ENCODE data around the gene PCBP3.
"Not testable (repeated sequence)": the region's sequence is repeated elsewhere in the genome, so short reads cannot be mapped to it uniquely, and the experiment has no call there.

PCBP3 gene

DNA sequence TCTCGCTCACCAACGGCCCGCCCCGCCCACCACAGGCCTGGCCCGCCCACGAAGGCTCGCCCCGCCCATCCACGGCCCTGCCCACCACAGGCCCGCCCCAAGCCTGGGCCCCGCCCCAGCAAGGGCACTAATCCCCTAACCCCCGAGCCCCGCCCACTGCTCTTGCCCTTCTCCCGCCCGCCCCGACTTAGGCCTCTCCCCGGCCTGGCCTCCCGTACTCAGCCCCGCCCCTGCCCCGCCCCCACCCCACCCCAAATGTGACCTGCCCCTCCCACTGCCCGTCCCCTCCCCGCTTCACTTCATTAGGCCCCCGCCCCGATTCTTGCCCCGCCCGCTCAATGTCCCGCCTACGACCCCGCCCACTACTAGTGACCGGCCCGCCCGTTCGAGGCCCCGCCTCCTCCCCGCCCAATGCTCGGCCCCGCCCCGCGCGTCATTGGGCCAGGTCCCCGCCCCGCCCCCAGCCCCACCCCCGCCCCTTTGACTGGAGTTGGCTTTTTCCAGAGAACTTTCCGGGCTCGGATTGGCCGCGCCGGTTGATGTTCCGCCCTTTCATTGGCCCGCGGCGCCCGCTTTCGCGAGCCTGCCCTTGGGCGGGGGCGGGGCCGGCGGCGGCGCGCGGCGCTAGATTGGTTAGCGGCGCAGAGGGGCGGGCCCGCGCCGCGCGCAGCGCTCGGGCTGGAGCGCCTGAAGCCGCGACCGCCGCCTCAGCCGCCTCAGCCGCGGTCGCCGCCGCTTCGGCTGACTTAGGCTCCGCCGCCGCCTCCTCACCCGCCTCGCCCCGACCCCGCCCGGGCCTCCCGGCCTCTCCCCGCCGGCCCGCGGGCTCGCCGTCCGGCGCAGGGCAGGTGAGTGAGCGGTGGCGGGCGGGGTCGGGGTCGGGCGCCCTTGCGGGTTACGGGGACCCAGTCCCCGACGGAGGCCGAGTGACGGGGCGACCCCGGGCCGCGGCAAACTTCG, at the start of gene PCBP3:
Gene PCBP3 (plus strand): TSS at position 705 of the 960 bp plus-strand sequence. CDS start 206,361 bp downstream, outside the sequence.
- peak; percentile 86 to 92 for DNase-seq (ENCODE audit: low read depth in 2 of 2)

- no peak for DNase-seq (ENCODE audit: low read depth in 2 of 2)
Observed at GRCh38 chr21:45594721-45595489, 48.6 kb upstream of the PCBP3 start.

DNA sequence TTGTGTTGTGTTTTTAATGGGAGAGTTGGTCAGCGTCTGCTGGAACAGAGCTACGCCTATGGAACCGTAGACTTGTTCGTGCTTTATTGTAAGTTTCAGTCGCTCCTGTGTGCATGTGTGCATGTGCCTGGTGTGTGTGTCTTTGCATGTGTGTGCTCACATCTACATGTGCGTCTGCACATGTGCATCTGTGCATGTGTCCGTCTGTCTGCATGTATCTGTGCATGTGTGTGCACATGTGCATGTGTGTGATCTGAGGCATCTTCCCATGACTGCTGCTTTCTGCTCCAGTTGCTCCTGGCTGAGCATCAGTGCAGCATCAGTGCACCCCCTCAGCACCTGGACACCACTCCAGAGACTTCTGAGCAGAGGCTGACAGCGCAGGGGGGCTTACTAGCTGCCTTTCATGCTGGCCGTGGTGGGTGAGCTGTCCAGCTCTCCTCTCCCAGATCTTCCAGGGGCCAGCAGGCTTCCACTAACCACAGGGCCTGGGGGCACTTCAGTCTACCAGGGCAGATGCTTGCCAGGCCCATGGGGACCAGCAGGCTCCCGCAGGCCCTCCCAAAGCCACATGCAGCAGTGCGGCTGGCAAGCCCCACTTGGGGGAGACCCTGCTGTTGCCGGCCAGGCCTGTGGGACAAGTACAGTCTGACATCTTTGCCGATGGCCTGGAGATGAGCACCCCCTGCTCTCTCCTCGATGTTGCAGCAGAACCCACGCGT, 47.8 kb upstream of the PCBP3 start:
- DNase-seq (ENCODE audit: low read depth in 2 of 2) = no peak

GRCh38 chr21:45596704-45597318, 46.7 kb upstream of the PCBP3 start:
- peak; percentile 61 to 65 for DNase-seq (ENCODE audit: low read depth in 2 of 2)

DNA sequence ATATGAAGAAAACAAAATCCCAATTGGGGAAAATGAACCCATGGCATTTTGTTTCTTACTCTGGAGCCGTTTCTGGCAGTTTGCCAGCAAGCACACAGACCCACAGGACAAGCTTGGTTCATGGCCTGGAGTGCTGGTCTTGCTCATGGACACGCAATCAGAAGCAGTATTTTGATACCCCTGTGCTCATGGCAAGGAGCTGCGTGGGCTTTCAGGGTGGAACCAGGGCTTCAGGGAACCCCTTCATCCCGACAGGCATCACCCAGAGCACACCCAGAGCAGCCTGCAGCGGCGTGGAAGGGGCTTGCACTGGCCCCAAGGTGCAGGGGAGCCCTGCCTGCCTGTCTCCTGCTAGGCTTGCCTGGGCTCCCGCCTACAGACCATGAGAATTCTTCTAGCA, 45.4 kb upstream of the PCBP3 start:
- DNase-seq (ENCODE audit: low read depth in 2 of 2) = no peak

- DNase-seq (ENCODE audit: low read depth in 2 of 2) = no peak
Observed at GRCh38 chr21:45598666-45599065, 44.9 kb upstream of the PCBP3 start.

DNA sequence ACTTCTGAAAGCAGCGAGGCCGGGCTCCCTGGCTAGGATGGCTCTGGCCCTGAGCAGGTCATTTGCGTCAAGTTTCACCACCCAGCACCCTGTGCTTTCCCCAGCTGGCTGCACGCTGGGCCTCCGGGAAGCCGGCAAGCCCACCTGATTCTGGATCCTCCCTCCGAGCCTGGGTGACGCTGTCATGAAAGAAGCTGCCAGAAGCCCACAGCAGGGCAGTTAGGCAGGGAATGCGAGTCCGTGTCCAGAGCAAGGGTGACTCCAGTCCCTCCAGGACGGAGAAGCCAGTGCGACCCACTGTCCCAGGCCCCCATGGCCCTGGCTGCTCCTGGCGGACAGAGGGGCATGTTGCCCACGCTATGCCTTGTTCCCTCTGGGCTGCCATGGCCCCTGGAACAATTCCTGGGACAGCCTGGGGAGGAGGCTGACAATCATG, 44.4 kb upstream of the PCBP3 start:
- no peak for DNase-seq (ENCODE audit: low read depth in 2 of 2)

GRCh38 chr21:45600248-45600647, 43.3 kb upstream of the PCBP3 start:
- no peak for DNase-seq (ENCODE audit: low read depth in 2 of 2)

GRCh38 chr21:45601551-45601950, 42.0 kb upstream of the PCBP3 start:
- no peak for DNase-seq (ENCODE audit: low read depth in 2 of 2)

- DNase-seq (ENCODE audit: low read depth in 2 of 2) = no peak
Observed at GRCh38 chr21:45602106-45602505, 41.4 kb upstream of the PCBP3 start.

DNA sequence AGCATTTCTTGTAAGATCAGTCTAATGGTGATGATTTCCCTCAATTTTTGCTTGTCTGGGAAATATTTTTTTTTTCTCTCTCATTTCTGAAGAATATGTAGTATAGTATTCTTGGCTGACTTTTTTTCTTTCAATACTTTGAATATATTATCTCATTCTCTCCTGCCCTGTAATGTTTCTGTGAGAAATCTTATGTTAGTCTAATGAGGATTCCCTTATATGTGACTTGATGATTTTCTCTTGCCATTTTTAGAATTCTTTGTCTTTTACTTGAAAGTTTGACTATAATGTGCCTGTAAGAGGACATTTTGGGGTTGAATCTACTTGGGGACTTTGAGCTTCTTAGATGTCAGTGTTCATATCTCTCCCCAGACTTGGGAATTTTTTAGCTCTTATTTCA, 40.0 kb upstream of the PCBP3 start:
- no peak for DNase-seq (ENCODE audit: low read depth in 2 of 2)

GRCh38 chr21:45604681-45605080, 38.8 kb upstream of the PCBP3 start:
- DNase-seq (ENCODE audit: low read depth in 2 of 2) = not testable (repeated sequence)

DNA sequence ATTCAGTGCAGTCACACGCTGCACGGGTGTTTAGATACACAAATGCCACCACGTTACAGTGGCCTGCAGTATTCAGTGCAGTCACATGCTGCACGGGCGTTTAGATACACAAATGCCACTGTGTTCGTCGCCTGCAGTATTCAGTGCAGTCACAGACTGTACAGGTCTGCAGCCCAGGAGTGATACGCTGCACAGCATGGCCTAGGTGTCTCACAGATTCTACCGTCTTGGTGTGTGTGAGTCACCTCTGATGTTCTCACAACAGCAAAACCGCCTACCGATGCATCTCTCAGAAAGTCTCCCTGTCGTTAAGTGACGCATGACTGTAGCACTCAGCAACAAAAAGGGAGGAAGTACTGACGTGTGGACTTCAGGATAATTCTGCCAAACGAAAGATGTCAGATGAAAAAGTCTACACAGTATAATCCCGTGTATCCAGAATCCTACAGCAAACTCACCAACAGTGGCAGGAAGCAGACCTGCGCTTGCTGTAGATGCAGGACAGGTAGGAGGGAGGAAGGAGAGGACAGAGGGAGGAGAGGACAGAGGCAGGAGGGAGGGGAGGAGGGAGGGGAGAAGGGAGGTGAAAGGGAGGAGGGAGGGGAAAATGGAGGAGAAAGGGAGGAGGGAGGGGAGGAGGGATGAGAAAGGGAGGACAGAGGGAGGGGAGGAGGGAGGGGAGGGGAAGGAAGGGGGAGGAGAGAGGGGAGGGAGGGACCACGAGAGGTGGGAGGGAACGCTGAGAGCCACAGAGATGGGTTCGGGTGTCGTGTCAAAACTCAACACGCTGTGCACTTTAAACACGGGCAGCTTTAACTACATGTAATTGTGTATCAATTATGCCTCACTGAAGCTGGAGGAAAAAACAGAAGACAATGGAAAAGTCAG, 36.3 kb upstream of the PCBP3 start:
- DNase-seq (ENCODE audit: low read depth in 2 of 2) = peak in 1 of 2 donors; percentile 15

GRCh38 chr21:45607909-45608295, 35.6 kb upstream of the PCBP3 start:
- DNase-seq (ENCODE audit: low read depth in 2 of 2) = no peak

GRCh38 chr21:45608747-45609470, 34.6 kb upstream of the PCBP3 start:
- DNase-seq (ENCODE audit: low read depth in 2 of 2) = not testable (repeated sequence)

- DNase-seq (ENCODE audit: low read depth in 2 of 2) = not testable (repeated sequence)
Observed at GRCh38 chr21:45609616-45610015, 33.9 kb upstream of the PCBP3 start.

DNA sequence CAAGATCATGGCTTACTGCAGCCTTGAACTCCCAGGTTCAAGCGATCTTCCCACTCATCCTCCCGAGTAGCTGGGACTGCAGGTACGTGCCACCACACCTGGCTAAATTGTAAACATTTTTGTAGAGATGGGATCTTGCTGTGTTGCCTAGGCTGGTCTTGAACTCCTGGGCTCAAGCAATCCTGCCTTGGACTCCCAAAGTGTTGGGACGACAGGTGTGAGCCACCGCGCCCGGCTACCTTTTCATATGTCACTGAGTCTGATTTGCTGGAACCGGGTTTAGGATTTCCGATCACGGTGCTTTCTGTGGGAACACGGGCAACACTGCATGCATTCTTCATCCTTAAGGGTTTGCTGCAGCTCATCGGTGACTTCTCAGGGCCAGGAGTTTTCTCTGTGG, 32.2 kb upstream of the PCBP3 start:
- no peak for DNase-seq (ENCODE audit: low read depth in 2 of 2)

DNA sequence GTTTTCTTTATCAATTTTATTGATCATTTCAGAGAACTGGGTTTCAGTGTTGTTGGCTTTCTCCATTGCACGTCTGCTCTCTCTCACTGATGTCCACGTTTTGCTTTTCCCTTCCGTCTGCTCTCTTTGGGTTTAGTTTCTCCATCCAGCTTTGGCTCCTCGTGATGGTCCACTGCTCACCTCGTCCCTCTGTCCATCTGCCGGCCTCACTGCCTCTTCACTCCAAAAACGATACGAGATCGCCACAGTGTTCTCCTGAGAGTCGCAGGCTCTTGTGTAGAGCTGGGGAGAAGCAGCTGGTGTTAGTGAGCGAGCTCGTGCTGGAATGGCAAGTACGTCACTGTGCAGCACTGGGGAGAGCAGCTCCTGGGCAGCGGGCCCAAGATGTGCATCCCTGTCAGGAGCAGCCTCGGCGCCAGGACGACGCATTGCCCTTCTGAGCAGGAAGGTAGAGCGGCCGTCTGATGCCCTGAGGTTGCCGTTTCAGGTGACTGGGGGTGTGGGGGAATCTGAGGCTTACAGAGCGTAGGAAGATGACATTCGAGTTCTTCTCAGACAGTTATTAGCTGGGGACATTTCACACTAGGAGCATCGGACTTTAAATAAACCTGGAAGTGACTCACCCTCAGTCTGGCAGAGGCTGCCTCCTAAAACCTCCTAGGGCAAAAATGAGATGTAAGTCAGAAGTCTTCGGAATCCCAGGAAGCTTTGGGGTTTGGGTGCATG, 31.4 kb upstream of the PCBP3 start:
- DNase-seq (ENCODE audit: low read depth in 2 of 2) = no peak

GRCh38 chr21:45612665-45613019, 30.9 kb upstream of the PCBP3 start:
- not testable (repeated sequence) for DNase-seq (ENCODE audit: low read depth in 2 of 2)
